HepG2 (cell line): Measurements from ENCODE around the gene ELOVL5. TPM values are rescaled to one million over a fixed set of nuclear protein-coding genes. Genes with fewer than 3 reads are reported as not detected.

Source experiments
- ATF7 ChIP-seq, 2 experiments: fragments of 450-650 bp in 1 of 2; sonication (generic) in 1 of 2; formaldehyde crosslinking in 1 of 2; IDR thresholded peaks; 2 replicates each; pipeline versions ENCODE4 v1.4.0 to v1.6.1; 2016 to 2020; ENCODE audit warnings: antibody characterized with exemption in 1 of 2, mild to moderate bottlenecking in 1 of 2, missing genetic modification reagents in 1 of 2
- DPF2 ChIP-seq: sonication (generic); formaldehyde crosslinking; IDR thresholded peaks from 2 replicates; pipeline ENCODE4 v1.4.0; 2020; ENCODE audit warnings: mild to moderate bottlenecking, low read depth, missing genetic modification reagents, borderline replicate concordance
- IRX3 ChIP-seq: sonication (generic); formaldehyde crosslinking; IDR thresholded peaks from 2 replicates; pipeline ENCODE4 v1.8.1; 2023; ENCODE audit warnings: mild to moderate bottlenecking, low read depth, missing genetic modification reagents, borderline replicate concordance
- KMT2B ChIP-seq: IDR thresholded peaks from 2 replicates; pipeline ENCODE4 v1.6.1; 2016; ENCODE audit warnings: missing genetic modification reagents, missing compliant biosample characterization
- MTF1 ChIP-seq: sonication (generic); formaldehyde crosslinking; IDR thresholded peaks from 2 replicates; pipeline ENCODE4 v1.5.0; 2020; ENCODE audit warnings: missing genetic modification reagents
- SCMH1 ChIP-seq: sonication (generic); formaldehyde crosslinking; IDR thresholded peaks from 2 replicates; pipeline ENCODE4 v1.9.0; 2021; ENCODE audit warnings: missing genetic modification reagents, mild to moderate bottlenecking, borderline replicate concordance
- TEAD3 ChIP-seq: optimal IDR thresholded peaks from 2 replicates; pipeline ENCODE3; 2016; ENCODE audit warnings: borderline replicate concordance
- ZC3H4 ChIP-seq: sonication (generic); formaldehyde crosslinking; IDR thresholded peaks from 2 replicates; pipeline ENCODE4 v1.4.0; 2020; ENCODE audit warnings: missing genetic modification reagents, borderline replicate concordance
- ZNF124 ChIP-seq: sonication (generic); formaldehyde crosslinking; IDR thresholded peaks from 2 replicates; pipeline ENCODE4 v1.4.0; 2020; ENCODE audit warnings: missing genetic modification reagents
- ZNF138 ChIP-seq: sonication (generic); formaldehyde crosslinking; IDR thresholded peaks from 2 replicates; pipeline ENCODE4 v1.5.0; 2020; ENCODE audit warnings: mild to moderate bottlenecking, low read depth, missing genetic modification reagents
- ZNF205 ChIP-seq: IDR thresholded peaks from 2 replicates; pipeline ENCODE4 v1.6.1; 2018; ENCODE audit warnings: missing biosample characterization, missing genetic modification reagents
- ZNF235 ChIP-seq: sonication (generic); formaldehyde crosslinking; IDR thresholded peaks from 2 replicates; pipeline ENCODE4 v1.8.1; 2023; ENCODE audit warnings: mild to moderate bottlenecking, missing genetic modification reagents, borderline replicate concordance
- ZNF781 ChIP-seq: sonication (generic); formaldehyde crosslinking; IDR thresholded peaks from 2 replicates; pipeline ENCODE4 v1.5.1; 2020; ENCODE audit warnings: borderline replicate concordance, mild to moderate bottlenecking, missing genetic modification reagents; ENCODE audit errors: not compliant biosample characterization
- ZNF891 ChIP-seq: sonication (generic); formaldehyde crosslinking; IDR thresholded peaks from 2 replicates; pipeline ENCODE4 v1.5.0; 2020; ENCODE audit warnings: mild to moderate bottlenecking, missing genetic modification reagents
- ZSCAN21 ChIP-seq: sonication (generic); formaldehyde crosslinking; IDR thresholded peaks from 2 replicates; pipeline ENCODE4 v1.8.0; 2022; ENCODE audit warnings: mild to moderate bottlenecking, missing genetic modification reagents, moderate library complexity, borderline replicate concordance
- polyA plus RNA-seq, 8 experiments: library from polyadenylated mRNA; depleted of rRNA in 3 of 8; stranded (reverse) in 7 of 8; unstranded in 1 of 8; fragments of >200 nt; fragmentation: Illumina TruSeq in 4 of 8; extraction: Trizol in 4 of 8; gene quantifications; 2 replicates each; pipeline versions ENCODE4 v1.2.1 to v1.2.3, GENCODE V29; 2011 to 2016; ENCODE audit warnings: low read depth in 4 of 8, missing spikeins in 1 of 8, mixed read lengths in 1 of 8; ENCODE audit not compliant: insufficient read depth in 1 of 8
- total RNA-seq, 5 experiments: library from RNA; depleted of rRNA; stranded (reverse); fragments of >200 nt; fragmentation: Illumina TruSeq; extraction: Trizol; gene quantifications; 2 replicates each; pipeline ENCODE4 v1.2.3, GENCODE V29; 2016; ENCODE audit warnings: low read depth in 1 of 5
- TF ChIP-seq, protein P1 (sequence below), 2 experiments: sonication (generic) in 1 of 2; formaldehyde crosslinking in 1 of 2; IDR thresholded peaks; 2 replicates each; pipeline versions ENCODE4 v1.6.1 to v1.9.0; 2014 to 2022; ENCODE audit warnings: antibody characterized with exemption in 1 of 2, borderline replicate concordance in 1 of 2, inconsistent platforms in 1 of 2, low read depth in 1 of 2, missing genetic modification reagents in 1 of 2
- TF ChIP-seq, protein P2 (sequence below): sonication (generic); formaldehyde crosslinking; IDR thresholded peaks from 2 replicates; pipeline ENCODE4 v1.4.0; 2020; ENCODE audit warnings: missing genetic modification reagents
- TF ChIP-seq, protein P3 (sequence below): sonication (generic); formaldehyde crosslinking; IDR thresholded peaks from 2 replicates; pipeline ENCODE4 v1.9.0; 2021; ENCODE audit warnings: missing genetic modification reagents, borderline replicate concordance

The ELOVL5 gene
- total and polyA plus RNA-seq, 2 of the 13 experiments (the other 11 are each of a cell fraction or from before 2014, with no cell fraction given): 50.1 to 72.4 TPM

DNA sequence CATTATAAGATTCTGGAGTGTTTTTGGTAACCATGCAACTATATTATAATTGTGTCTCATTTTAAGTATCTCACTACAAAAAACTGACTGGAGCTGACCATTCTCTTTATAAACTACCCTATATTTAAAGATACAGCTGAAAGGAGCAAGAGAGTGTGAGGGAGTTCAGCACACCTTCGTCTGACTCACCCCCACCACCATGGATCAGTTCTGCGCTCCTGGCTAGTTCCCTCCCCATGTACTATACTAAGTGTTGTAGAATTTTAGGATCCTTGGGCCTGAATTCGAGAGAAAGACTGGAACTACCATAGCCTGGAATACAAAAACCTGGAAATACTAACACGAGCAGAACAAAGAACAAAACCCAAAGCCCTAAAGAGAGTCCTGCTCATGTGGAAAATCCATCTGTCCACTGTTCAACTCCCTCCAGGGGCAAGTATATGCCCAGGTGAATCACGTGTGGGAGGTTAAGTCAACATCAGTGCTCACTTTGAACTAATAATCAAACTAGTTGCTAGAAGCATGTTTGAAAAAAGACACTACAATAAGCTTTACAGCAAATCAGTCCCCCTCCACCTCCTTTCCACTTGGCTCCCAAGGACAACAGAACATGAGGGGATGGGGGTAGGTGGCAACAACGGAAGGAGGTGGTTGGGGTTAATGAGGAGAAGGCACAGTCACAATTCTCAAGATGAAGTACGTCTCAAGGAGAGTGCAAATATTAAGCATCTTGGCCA is 46.8 kb downstream of the ELOVL5 start (continued):
- TF ChIP-seq, protein P1, sequence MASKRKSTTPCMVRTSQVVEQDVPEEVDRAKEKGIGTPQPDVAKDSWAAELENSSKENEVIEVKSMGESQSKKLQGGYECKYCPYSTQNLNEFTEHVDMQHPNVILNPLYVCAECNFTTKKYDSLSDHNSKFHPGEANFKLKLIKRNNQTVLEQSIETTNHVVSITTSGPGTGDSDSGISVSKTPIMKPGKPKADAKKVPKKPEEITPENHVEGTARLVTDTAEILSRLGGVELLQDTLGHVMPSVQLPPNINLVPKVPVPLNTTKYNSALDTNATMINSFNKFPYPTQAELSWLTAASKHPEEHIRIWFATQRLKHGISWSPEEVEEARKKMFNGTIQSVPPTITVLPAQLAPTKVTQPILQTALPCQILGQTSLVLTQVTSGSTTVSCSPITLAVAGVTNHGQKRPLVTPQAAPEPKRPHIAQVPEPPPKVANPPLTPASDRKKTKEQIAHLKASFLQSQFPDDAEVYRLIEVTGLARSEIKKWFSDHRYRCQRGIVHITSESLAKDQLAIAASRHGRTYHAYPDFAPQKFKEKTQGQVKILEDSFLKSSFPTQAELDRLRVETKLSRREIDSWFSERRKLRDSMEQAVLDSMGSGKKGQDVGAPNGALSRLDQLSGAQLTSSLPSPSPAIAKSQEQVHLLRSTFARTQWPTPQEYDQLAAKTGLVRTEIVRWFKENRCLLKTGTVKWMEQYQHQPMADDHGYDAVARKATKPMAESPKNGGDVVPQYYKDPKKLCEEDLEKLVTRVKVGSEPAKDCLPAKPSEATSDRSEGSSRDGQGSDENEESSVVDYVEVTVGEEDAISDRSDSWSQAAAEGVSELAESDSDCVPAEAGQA (IDR thresholded peaks at IDR 0.05; ENCODE audit: low read depth): no peak
- TF ChIP-seq, protein P1 (CRISPR knock-in tag; IDR thresholded peaks at IDR 0.05; ENCODE audit: borderline replicate concordance): no peak
- TF ChIP-seq ZC3H4 (CRISPR knock-in tag): no peak
- TF ChIP-seq ATF7 (IDR thresholded peaks at IDR 0.05): no peak
- no peak for TF ChIP-seq ATF7 (CRISPR knock-in tag; IDR thresholded peaks at IDR 0.05)
- TF ChIP-seq DPF2 (CRISPR knock-in tag): peak; percentile 53; the same call in 1 of the 2 replicates
- TF ChIP-seq IRX3 (CRISPR knock-in tag): no peak
- peak; percentile 79; the same call in 1 of the 2 replicates for TF ChIP-seq ZNF205
- TF ChIP-seq ZNF891 (CRISPR knock-in tag): no peak
- TF ChIP-seq KMT2B (CRISPR knock-in tag): no peak; the same call in 1 of the 2 replicates
- peak; percentile 34 for TF ChIP-seq TEAD3 (CRISPR knock-in tag)
- TF ChIP-seq, protein P2, sequence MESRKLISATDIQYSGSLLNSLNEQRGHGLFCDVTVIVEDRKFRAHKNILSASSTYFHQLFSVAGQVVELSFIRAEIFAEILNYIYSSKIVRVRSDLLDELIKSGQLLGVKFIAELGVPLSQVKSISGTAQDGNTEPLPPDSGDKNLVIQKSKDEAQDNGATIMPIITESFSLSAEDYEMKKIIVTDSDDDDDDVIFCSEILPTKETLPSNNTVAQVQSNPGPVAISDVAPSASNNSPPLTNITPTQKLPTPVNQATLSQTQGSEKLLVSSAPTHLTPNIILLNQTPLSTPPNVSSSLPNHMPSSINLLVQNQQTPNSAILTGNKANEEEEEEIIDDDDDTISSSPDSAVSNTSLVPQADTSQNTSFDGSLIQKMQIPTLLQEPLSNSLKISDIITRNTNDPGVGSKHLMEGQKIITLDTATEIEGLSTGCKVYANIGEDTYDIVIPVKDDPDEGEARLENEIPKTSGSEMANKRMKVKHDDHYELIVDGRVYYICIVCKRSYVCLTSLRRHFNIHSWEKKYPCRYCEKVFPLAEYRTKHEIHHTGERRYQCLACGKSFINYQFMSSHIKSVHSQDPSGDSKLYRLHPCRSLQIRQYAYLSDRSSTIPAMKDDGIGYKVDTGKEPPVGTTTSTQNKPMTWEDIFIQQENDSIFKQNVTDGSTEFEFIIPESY (CRISPR knock-in tag): no peak
- TF ChIP-seq, protein P3, sequence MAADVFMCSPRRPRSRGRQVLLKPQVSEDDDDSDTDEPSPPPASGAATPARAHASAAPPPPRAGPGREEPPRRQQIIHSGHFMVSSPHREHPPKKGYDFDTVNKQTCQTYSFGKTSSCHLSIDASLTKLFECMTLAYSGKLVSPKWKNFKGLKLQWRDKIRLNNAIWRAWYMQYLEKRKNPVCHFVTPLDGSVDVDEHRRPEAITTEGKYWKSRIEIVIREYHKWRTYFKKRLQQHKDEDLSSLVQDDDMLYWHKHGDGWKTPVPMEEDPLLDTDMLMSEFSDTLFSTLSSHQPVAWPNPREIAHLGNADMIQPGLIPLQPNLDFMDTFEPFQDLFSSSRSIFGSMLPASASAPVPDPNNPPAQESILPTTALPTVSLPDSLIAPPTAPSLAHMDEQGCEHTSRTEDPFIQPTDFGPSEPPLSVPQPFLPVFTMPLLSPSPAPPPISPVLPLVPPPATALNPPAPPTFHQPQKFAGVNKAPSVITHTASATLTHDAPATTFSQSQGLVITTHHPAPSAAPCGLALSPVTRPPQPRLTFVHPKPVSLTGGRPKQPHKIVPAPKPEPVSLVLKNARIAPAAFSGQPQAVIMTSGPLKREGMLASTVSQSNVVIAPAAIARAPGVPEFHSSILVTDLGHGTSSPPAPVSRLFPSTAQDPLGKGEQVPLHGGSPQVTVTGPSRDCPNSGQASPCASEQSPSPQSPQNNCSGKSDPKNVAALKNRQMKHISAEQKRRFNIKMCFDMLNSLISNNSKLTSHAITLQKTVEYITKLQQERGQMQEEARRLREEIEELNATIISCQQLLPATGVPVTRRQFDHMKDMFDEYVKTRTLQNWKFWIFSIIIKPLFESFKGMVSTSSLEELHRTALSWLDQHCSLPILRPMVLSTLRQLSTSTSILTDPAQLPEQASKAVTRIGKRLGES (CRISPR knock-in tag): no peak
- no peak for TF ChIP-seq SCMH1
- TF ChIP-seq ZNF781 (CRISPR knock-in tag): no peak
- no peak for TF ChIP-seq ZNF124 (CRISPR knock-in tag)
- TF ChIP-seq ZNF235: no peak
- no peak for TF ChIP-seq ZSCAN21 (CRISPR knock-in tag)
- TF ChIP-seq ZNF138 (CRISPR knock-in tag): no peak
- no peak for TF ChIP-seq MTF1 (CRISPR knock-in tag)
